HFF-Myc (cell line): ENCODE results near the gene USP2.

Experiments used
- DNase-seq: peaks from one replicate; pipeline ENCODE4 v3.0.0-alpha.2; 2011; ENCODE audit warnings: low read depth; ENCODE audit errors: extremely low read depth
- H3K4me3 ChIP-seq: replicated peaks from 2 replicates; pipeline ENCODE4 v1.5.1; 2011; ENCODE audit warnings: low read depth, mild to moderate bottlenecking, control low read depth, low read length
- TF ChIP-seq, protein P1 (sequence below): IDR thresholded peaks from 2 replicates; pipeline ENCODE4 v1.5.1; 2012; ENCODE audit warnings: mild to moderate bottlenecking, low read depth, low read length, control low read depth; ENCODE audit errors: missing control alignments

Gene USP2

DNA sequence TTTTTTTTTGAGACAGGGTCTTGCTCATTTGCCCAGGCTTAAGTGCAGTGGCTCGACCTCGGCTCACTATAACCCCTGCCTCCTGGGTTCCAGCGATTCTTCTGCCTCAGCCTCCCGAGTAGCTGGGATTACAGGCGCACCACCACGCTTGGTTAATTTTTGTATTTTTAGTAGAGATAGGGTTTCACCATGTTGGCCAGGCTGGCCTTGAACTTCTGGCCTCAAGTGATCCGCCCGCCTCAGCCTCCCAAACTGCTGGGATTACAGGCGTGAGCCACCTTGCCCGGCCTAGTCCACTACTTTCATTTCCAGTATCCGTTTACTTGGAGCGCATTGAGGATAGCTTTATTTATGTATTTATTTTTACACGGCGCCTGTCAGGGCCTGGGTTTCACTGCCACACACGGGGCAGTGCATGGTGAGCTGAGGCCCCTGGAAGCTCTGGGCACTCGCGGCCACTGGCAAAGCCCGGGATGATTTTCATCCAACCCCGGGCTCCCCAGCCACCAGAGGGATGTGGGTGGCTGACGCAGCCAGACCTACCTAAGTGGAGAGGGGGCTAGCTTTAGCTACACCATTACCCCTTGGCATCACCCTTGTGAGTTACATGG is 58.5 kb downstream of the USP2 start:
- no peak for DNase-seq
- TF ChIP-seq, protein P1, sequence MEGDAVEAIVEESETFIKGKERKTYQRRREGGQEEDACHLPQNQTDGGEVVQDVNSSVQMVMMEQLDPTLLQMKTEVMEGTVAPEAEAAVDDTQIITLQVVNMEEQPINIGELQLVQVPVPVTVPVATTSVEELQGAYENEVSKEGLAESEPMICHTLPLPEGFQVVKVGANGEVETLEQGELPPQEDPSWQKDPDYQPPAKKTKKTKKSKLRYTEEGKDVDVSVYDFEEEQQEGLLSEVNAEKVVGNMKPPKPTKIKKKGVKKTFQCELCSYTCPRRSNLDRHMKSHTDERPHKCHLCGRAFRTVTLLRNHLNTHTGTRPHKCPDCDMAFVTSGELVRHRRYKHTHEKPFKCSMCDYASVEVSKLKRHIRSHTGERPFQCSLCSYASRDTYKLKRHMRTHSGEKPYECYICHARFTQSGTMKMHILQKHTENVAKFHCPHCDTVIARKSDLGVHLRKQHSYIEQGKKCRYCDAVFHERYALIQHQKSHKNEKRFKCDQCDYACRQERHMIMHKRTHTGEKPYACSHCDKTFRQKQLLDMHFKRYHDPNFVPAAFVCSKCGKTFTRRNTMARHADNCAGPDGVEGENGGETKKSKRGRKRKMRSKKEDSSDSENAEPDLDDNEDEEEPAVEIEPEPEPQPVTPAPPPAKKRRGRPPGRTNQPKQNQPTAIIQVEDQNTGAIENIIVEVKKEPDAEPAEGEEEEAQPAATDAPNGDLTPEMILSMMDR = no peak
- H3K4me3 ChIP-seq = no peak overlapping the region

DNA sequence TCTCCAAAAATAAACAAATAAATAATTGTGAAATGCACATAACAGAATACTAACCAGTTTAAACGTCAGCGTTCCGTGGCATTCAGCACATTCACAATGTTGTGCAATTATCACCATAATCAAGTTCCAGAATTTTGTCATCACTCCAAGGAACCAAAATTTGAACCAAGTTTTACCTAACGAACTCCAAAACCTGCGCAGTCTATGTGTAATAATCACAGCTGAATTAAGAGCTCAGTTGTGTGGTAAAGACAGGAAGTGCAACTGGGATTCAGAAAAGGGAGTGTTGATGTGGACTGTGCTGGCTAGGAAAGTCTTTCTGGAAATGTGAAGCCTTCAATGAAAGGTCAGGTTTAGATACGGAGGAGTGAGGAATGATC is 59.1 kb downstream of the USP2 start:
- TF ChIP-seq, protein P1 = no peak
- H3K4me3 ChIP-seq = no peak overlapping the region
- no peak for DNase-seq

DNA sequence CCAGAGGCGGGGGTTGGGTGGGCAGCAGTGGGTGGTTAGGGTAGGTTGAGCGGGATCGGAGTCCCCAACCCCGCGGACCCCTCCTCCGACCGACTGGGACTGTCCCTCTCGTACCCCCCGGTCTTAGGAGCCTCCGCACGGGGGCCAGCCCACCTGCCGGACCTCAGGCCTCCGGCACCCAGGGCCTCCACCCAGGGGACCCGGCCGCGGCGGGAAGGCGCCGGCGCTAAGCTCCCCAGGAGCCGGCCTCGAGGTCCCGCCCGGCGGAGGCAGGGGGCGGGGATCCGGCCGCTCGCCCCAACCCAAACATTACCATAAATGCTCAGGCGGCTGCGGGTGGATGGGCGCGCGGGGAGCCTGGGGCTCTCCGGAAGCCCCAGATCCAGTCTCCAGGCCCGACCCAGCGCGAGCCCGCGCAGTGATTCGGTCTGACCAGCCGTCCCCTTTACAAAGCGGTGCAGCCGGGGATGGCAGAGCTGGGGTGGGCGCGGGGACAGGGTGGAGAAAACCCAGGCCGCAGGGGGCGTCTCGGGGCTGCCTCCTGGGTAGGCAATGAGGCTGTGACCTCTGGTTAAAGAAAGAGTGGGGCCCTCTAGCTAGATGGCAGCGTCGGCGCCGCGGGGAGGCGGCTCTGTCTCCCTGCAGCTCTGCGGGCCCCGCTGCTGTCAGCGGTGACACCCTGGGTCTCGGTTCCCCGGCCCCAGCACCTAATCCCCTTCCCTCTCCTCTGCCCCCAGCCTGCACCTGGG is 60.5 kb downstream of the USP2 start:
- TF ChIP-seq, protein P1 = no peak

GRCh38 chr11:119320240-119320775 is 61.2 kb downstream of the USP2 start:
- TF ChIP-seq, protein P1 = no peak
- DNase-seq = no peak
- H3K4me3 ChIP-seq = 0 out of 2 replicates have a peak overlapping the region, but pooled peaks have one; percentile 31

More for the DNA sequence above, 60.5 kb downstream of the USP2 start:
- H3K4me3 ChIP-seq = peak overlapping the region; percentile 31
- no peak for DNase-seq

DNA sequence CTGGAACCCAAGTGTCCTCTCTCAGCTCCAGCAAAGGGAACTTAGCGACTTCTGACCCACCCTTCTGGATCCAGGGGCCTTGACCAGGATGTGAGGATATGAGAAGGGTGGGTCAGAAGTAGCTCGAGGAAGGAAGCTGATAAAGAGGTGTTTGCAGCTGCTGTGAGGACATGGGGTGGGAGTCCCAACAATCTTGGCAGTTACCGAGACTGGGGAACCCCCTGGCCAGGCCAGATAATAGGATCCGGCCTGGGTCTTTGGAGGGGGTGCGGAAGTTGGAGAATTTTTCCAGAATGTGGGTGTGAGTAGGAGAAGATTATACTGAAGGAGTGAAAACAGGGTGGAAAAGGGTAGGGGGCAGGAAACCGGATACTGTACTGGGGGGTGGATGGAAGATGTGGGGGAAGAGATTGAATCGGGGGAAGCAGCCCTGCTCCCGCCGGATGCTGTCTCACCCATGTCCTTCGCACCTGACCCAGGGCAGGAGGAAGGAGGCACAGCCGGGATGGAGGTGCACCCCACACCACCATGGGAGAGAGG is 61.7 kb downstream of the USP2 start:
- TF ChIP-seq, protein P1 = no peak
- H3K4me3 ChIP-seq = no peak overlapping the region
- DNase-seq = no peak

DNA sequence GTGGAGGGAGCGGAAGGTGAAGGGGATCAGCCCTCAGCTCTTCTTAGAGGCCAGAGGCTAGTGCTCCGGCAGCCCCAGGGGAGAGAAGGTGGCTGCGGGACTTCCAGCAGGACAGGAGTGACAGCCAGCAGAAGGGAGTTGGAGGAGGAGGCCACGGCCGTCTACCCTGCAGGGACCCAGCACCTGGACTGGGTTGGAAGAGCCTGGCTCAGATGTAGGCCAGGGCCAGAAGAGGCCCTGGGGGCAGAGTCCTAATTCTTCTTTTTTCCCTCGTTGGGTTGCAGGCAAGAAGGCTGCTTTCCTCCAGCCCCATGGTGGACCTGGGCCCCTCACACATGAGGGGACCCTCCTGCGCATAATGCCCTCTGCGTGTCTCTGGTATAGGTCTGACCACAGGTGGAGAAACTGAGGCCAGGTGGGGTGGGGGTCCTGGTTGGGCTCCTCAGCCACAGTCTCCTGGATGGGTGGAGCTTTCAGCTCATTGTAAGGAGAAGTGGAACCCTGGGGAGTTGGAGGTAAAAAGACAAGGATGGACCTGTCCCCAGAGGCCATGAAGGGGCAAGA is 62.3 kb downstream of the USP2 start:
- H3K4me3 ChIP-seq = no peak overlapping the region
- no peak for DNase-seq
- TF ChIP-seq, protein P1 = no peak
